H9 (cell line): ENCODE measurements around the gene GPR62. TPM values are rescaled to one million over a fixed set of nuclear protein-coding genes. Genes with fewer than 3 reads are reported as not detected.

Experiments used
- DNase-seq: peaks from one replicate; pipeline ENCODE4 v3.0.0-alpha.2; 2017
- H2AFZ ChIP-seq: one replicate; pipeline ENCODE4 v1.6.1; 2013; ENCODE audit warnings: mild to moderate bottlenecking, low read length, control low read depth, moderate library complexity
- H2AK5ac ChIP-seq: 2 replicates; pipeline ENCODE4 v1.6.1; 2013; ENCODE audit warnings: low read length, control low read depth, mixed read lengths; ENCODE audit not compliant: insufficient read length
- H2BK120ac ChIP-seq: one replicate; pipeline ENCODE4 v1.6.1; 2013; ENCODE audit warnings: low read depth, mild to moderate bottlenecking, low read length, control low read depth, inconsistent platforms; ENCODE audit not compliant: poor library complexity, severe bottlenecking
- H2BK12ac ChIP-seq: 2 replicates; pipeline ENCODE4 v1.6.1; 2013; ENCODE audit warnings: low read length, control low read depth, mixed read lengths, low read depth; ENCODE audit not compliant: insufficient read length
- H2BK15ac ChIP-seq: 2 replicates; pipeline ENCODE4 v1.6.1; 2013; ENCODE audit warnings: low read depth, low read length, control low read depth
- H2BK20ac ChIP-seq: one replicate; pipeline ENCODE4 v1.6.1; 2013; ENCODE audit warnings: low read depth, mild to moderate bottlenecking, low read length, control low read depth, inconsistent platforms; ENCODE audit not compliant: poor library complexity, severe bottlenecking
- H2BK5ac ChIP-seq: 2 replicates; pipeline ENCODE4 v1.6.1; 2013; ENCODE audit warnings: low read length, control low read depth, mixed read lengths; ENCODE audit not compliant: insufficient read length
- H3K14ac ChIP-seq: 2 replicates; pipeline ENCODE4 v1.6.1; 2013; ENCODE audit warnings: low read length, control low read depth; ENCODE audit not compliant: insufficient read depth
- H3K18ac ChIP-seq: 2 replicates; pipeline ENCODE4 v1.6.1; 2013; ENCODE audit warnings: low read depth, mild to moderate bottlenecking, mixed read lengths, low read length, control low read depth; ENCODE audit not compliant: insufficient read length
- H3K23ac ChIP-seq: 2 replicates; pipeline ENCODE4 v1.6.1; 2013; ENCODE audit warnings: low read length, control low read depth, mixed read lengths, low read depth; ENCODE audit not compliant: insufficient read length
- H3K23me2 ChIP-seq: 2 replicates; pipeline ENCODE4 v1.6.1; 2013; ENCODE audit warnings: low read depth, mild to moderate bottlenecking, mixed read lengths, low read length, control low read depth; ENCODE audit not compliant: insufficient read length, poor library complexity, severe bottlenecking
- H3K27ac ChIP-seq: 2 replicates; pipeline ENCODE4 v1.5.1; 2013; ENCODE audit warnings: low read length, control low read depth, mixed read lengths, low read depth; ENCODE audit not compliant: insufficient read length
- H3K27me3 ChIP-seq: 2 replicates; pipeline ENCODE4 v1.6.1; 2013; ENCODE audit warnings: low read length, control low read depth, inconsistent platforms; ENCODE audit not compliant: insufficient read depth
- H3K4ac ChIP-seq: 2 replicates; pipeline ENCODE4 v1.6.1; 2013; ENCODE audit warnings: low read depth, mild to moderate bottlenecking, control low read depth, inconsistent platforms, low read length, moderate library complexity
- H3K4me1 ChIP-seq: 2 replicates; pipeline ENCODE4 v1.6.1; 2013; ENCODE audit warnings: low read length, control low read depth, inconsistent platforms; ENCODE audit not compliant: insufficient read depth
- H3K4me2 ChIP-seq: 2 replicates; pipeline ENCODE4 v1.6.1; 2013; ENCODE audit warnings: low read length, control low read depth, mixed read lengths; ENCODE audit not compliant: insufficient read length, insufficient read depth
- H3K56ac ChIP-seq: 2 replicates; pipeline ENCODE4 v1.6.1; 2013; ENCODE audit warnings: low read depth, mild to moderate bottlenecking, mixed read lengths, low read length, control low read depth; ENCODE audit not compliant: insufficient read length
- H3K79me1 ChIP-seq: 2 replicates; pipeline ENCODE4 v1.6.1; 2013; ENCODE audit warnings: low read depth, mild to moderate bottlenecking, moderate library complexity, low read length, control low read depth, inconsistent platforms; ENCODE audit not compliant: insufficient read depth, poor library complexity, severe bottlenecking
- H3K79me2 ChIP-seq: 2 replicates; pipeline ENCODE4 v1.6.1; 2013; ENCODE audit warnings: low read length, control low read depth, inconsistent platforms; ENCODE audit not compliant: insufficient read depth
- H3K9ac ChIP-seq: 2 replicates; pipeline ENCODE4 v1.6.1; 2013; ENCODE audit warnings: low read length, control low read depth, mixed read lengths; ENCODE audit not compliant: insufficient read length; ENCODE audit errors: extremely low read depth
- H3K9me3 ChIP-seq: one replicate; pipeline ENCODE4 v1.6.1; 2013; ENCODE audit warnings: low read depth, low read length, inconsistent platforms; ENCODE audit not compliant: control insufficient read depth
- H3T11ph ChIP-seq: one replicate; pipeline ENCODE4 v1.6.1; 2013; ENCODE audit warnings: mild to moderate bottlenecking, low read length, control low read depth, inconsistent platforms
- H4K20me1 ChIP-seq: one replicate; pipeline ENCODE4 v1.6.1; 2013; ENCODE audit not compliant: control insufficient read depth, insufficient read length, insufficient read depth
- H4K5ac ChIP-seq: 2 replicates; pipeline ENCODE4 v1.6.1; 2013; ENCODE audit warnings: low read depth, mild to moderate bottlenecking, mixed read lengths, low read length, control low read depth; ENCODE audit not compliant: insufficient read length
- H4K8ac ChIP-seq: replicated peaks from 2 replicates; pipeline ENCODE4 v1.6.1; 2013; ENCODE audit warnings: low read length, control low read depth, mixed read lengths, low read depth; ENCODE audit not compliant: insufficient read length
- H4K91ac ChIP-seq: 2 replicates; pipeline ENCODE4 v1.6.1; 2013; ENCODE audit warnings: low read depth, mild to moderate bottlenecking, moderate library complexity, mixed read lengths, low read length, control low read depth; ENCODE audit not compliant: insufficient read length
- H3K27ac Mint-ChIP-seq, 3 experiments: 2 replicates in 2 of 3; 3 replicates in 1 of 3; pipeline ENCODE4 v1.8.0; 2020 to 2021; ENCODE audit warnings: mixed read lengths in 3 of 3, mild to moderate bottlenecking in 1 of 3, moderate library complexity in 1 of 3
- H3K27me3 Mint-ChIP-seq: 2 replicates; pipeline ENCODE4 v1.8.0; 2021; ENCODE audit warnings: low read depth, mild to moderate bottlenecking, moderate library complexity, mixed read lengths
- H3K36me3 Mint-ChIP-seq, 3 experiments: 2 replicates in 2 of 3; 3 replicates in 1 of 3; pipeline ENCODE4 v1.8.0; 2020 to 2021; ENCODE audit warnings: low read depth in 3 of 3, mixed read lengths in 3 of 3; ENCODE audit not compliant: insufficient read depth in 1 of 3
- H3K4me1 Mint-ChIP-seq, 2 experiments: 2 replicates each; pipeline ENCODE4 v1.8.0; 2020; ENCODE audit warnings: mixed read lengths in 2 of 2
- H3K4me3 Mint-ChIP-seq, 2 experiments: 2 replicates in 1 of 2; 3 replicates in 1 of 2; pipeline ENCODE4 v1.8.0; 2020 to 2021; ENCODE audit warnings: mild to moderate bottlenecking in 2 of 2, mixed read lengths in 2 of 2, moderate library complexity in 1 of 2
- H3K9me3 Mint-ChIP-seq, 2 experiments: 2 replicates in 1 of 2; 3 replicates in 1 of 2; pipeline ENCODE4 v1.8.0; 2020; ENCODE audit warnings: mild to moderate bottlenecking in 2 of 2, mixed read lengths in 2 of 2, moderate library complexity in 1 of 2
- CTCF ChIP-seq: fragments of 200-600 bp; sonication (generic); conservative IDR thresholded peaks from 3 replicates; pipeline ENCODE4 v1.8.0; 2021; ENCODE audit warnings: antibody characterized with exemption, mild to moderate bottlenecking
- WGBS: extraction: QIAGEN DNeasy Blood & Tissue Kit; methylation state at CpG from one replicate; pipeline ENCODE4 v1.1.7; 2013; ENCODE audit warnings: missing lambda C conversion rate, low lambda C conversion rate, mixed read lengths; ENCODE audit not compliant: insufficient read length; ENCODE audit errors: extremely low coverage; 5-methylcytosine and 5-hydroxymethylcytosine counted together
- total RNA-seq: library from RNA; stranded (reverse); gene quantifications from 2 replicates; pipeline ENCODE4 v1.2.1, GENCODE V29; 2021

The GPR62 gene
- total RNA-seq, 1 experiment from 2014 or later = 0.13 TPM

DNA sequence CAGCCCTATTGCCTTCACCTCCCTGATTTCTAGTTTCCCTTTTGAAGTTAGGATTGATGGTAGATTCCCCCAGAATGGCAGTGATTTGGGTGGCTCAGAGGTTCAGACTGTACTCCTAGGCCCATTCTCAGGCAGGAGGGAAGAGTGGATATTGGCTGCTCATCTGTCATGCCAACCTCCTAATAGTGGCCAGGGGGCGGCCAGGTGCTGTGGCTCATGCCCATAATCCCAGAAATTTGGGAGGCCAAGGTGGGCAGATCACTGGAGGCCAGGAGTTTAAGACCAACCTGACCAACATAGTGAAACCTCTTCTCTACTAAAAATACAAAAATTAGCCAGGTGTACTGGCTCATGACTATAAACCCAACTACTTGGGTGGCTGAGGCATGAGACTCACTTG lies 24.7 kb upstream of the GPR62 start:
- no peak for DNase-seq
- no peak overlapping the region for H3K4ac ChIP-seq
- H2BK12ac ChIP-seq = no peak overlapping the region
- Mint-ChIP-seq H3K36me3 (peaks cover 25 to 45% (median 30%) of the 10 kb centered on the region in 3 experiments; a peak in 6 of 7 replicates), H3K27me3 (no peaks in the 10 kb centered on the region; the same call in 1 of the 2 replicates), H3K9me3 (no peaks in the 10 kb centered on the region), H3K4me1 (no peaks in the 10 kb centered on the region), H3K27ac (no peak overlapping the region), H3K4me3 (no peak overlapping the region)
- H4K8ac ChIP-seq = no peak overlapping the region
- H2AFZ ChIP-seq = no peak overlapping the region
- H3K27ac ChIP-seq = no peak overlapping the region
- H3K18ac ChIP-seq = no peak overlapping the region
- TF ChIP-seq CTCF = no peak
- no peak overlapping the region for H3K4me2 ChIP-seq
- H3K27me3 ChIP-seq = no peaks in the 10 kb centered on the region
- H4K20me1 ChIP-seq = no peaks in the 10 kb centered on the region
- H3K79me1 ChIP-seq = no peaks in the 10 kb centered on the region
- H2BK15ac ChIP-seq = no peak overlapping the region
- H3K4me1 ChIP-seq = no peaks in the 10 kb centered on the region
- H2BK5ac ChIP-seq = no peak overlapping the region
- no CpG with 5 or more reads among the region's 1 CpG for WGBS
- H2BK20ac ChIP-seq = no peak overlapping the region
- no peak overlapping the region for H3T11ph ChIP-seq
- no peak overlapping the region for H4K5ac ChIP-seq
- no peak overlapping the region for H3K56ac ChIP-seq
- no peak overlapping the region for H3K23ac ChIP-seq
- no peaks in the 10 kb centered on the region for H3K23me2 ChIP-seq
- no peaks in the 10 kb centered on the region for H3K9me3 ChIP-seq
- no peak overlapping the region for H4K91ac ChIP-seq
- H3K9ac ChIP-seq = no peak overlapping the region
- H3K14ac ChIP-seq = no peak overlapping the region
- no peak overlapping the region for H2BK120ac ChIP-seq
- no peak overlapping the region for H2AK5ac ChIP-seq
- no peaks in the 10 kb centered on the region for H3K79me2 ChIP-seq
